Fibroblast of lung (primary cell): ENCODE measurements around the gene TTBK2. TPM values are rescaled to one million over a fixed set of nuclear protein-coding genes. Genes with fewer than 3 reads are reported as not detected.
A peak's percentile ranks its signal among the peaks of the same experiment; 100 is the strongest.

Source experiments
- DNase-seq, 2 donors: peaks; one replicate each; pipeline versions ENCODE4 v3.0.0 to v3.0.0-alpha.2; 2010; ENCODE audit warnings: low read depth in 2 of 2
- H2AFZ ChIP-seq: 2 replicates; pipeline ENCODE4 v1.5.1; 2012; ENCODE audit warnings: low read length, control low read depth, inconsistent platforms
- H3K27ac ChIP-seq: 2 replicates; pipeline ENCODE4 v1.5.1; 2011; ENCODE audit warnings: low read length, control low read depth; ENCODE audit not compliant: insufficient read depth
- H3K27me3 ChIP-seq: 2 replicates; pipeline ENCODE4 v1.5.1; 2011; ENCODE audit warnings: mild to moderate bottlenecking, low read length; ENCODE audit not compliant: control insufficient read depth, insufficient read depth
- H3K36me3 ChIP-seq: 2 replicates; pipeline ENCODE4 v1.5.1; 2011; ENCODE audit warnings: low read length; ENCODE audit not compliant: control insufficient read depth, insufficient read depth
- H3K4me1 ChIP-seq: 2 replicates; pipeline ENCODE4 v1.5.1; 2011; ENCODE audit warnings: low read length; ENCODE audit not compliant: control insufficient read depth, insufficient read depth; ENCODE audit errors: extremely low read depth
- H3K4me2 ChIP-seq: 2 replicates; pipeline ENCODE4 v1.5.1; 2011; ENCODE audit warnings: low read length, control low read depth; ENCODE audit not compliant: insufficient read depth; ENCODE audit errors: extremely low read depth
- H3K4me3 ChIP-seq, 4 experiments: fragments of 200-600 bp in 1 of 4; sonication (generic) in 1 of 4; replicated peaks in 1 of 4; 2 replicates each; pipeline ENCODE4 v1.5.1; 2011 to 2016; ENCODE audit warnings: low read length in 4 of 4, low read depth in 3 of 4, mild to moderate bottlenecking in 3 of 4, control low read depth in 2 of 4, inconsistent platforms in 1 of 4, mixed read lengths in 1 of 4; ENCODE audit not compliant: insufficient read depth in 1 of 4; ENCODE audit errors: control extremely low read depth in 1 of 4
- H3K79me2 ChIP-seq: 2 replicates; pipeline ENCODE4 v1.5.1; 2012; ENCODE audit warnings: mild to moderate bottlenecking, low read length, inconsistent platforms; ENCODE audit not compliant: control insufficient read depth, insufficient read depth
- H3K9ac ChIP-seq: 2 replicates; pipeline ENCODE4 v1.5.1; 2011; ENCODE audit warnings: mild to moderate bottlenecking, low read length, control low read depth; ENCODE audit not compliant: insufficient read depth
- H3K9me3 ChIP-seq: 2 replicates; pipeline ENCODE4 v1.5.1; 2012; ENCODE audit warnings: low read depth, low read length; ENCODE audit not compliant: control insufficient read depth, insufficient read depth
- H4K20me1 ChIP-seq: 2 replicates; pipeline ENCODE4 v1.5.1; 2011; ENCODE audit warnings: low read length; ENCODE audit not compliant: control insufficient read depth, insufficient read depth; ENCODE audit errors: extremely low read depth
- EZH2 ChIP-seq: IDR thresholded peaks from 2 replicates; pipeline ENCODE4 v1.5.1; 2012; ENCODE audit warnings: low read length, control low read depth, mild to moderate bottlenecking; ENCODE audit errors: missing control alignments
- polyA plus RNA-seq, 2 donors: library from polyadenylated mRNA; depleted of rRNA in 1 of 2; stranded (reverse) in 1 of 2; unstranded in 1 of 2; fragments of >200 nt; gene quantifications; 2 replicates each; pipeline ENCODE4 v1.2.1, GENCODE V29; 2011 to 2012; ENCODE audit warnings: missing spikeins in 1 of 2
- total RNA-seq: library from RNA; depleted of rRNA; stranded (reverse); fragments of >200 nt; gene quantifications from 2 replicates; pipeline ENCODE4 v1.2.1, GENCODE V29; 2014
- TF ChIP-seq, protein P1 (sequence below), 2 donors: IDR thresholded peaks in 1 of 2; conservative IDR thresholded peaks in 1 of 2; 1 replicate in 1 of 2; 2 replicates in 1 of 2; pipeline ENCODE4 v1.5.1; 2011 to 2012; ENCODE audit warnings: low read length in 2 of 2, control low read depth in 1 of 2, inconsistent platforms in 1 of 2, low read depth in 1 of 2, mild to moderate bottlenecking in 1 of 2

Gene TTBK2
- total and polyA plus RNA-seq, 2 donors (not counting 1 experiment from before 2014, with no cell fraction given) = 5.6 to 16.2 TPM

DNA sequence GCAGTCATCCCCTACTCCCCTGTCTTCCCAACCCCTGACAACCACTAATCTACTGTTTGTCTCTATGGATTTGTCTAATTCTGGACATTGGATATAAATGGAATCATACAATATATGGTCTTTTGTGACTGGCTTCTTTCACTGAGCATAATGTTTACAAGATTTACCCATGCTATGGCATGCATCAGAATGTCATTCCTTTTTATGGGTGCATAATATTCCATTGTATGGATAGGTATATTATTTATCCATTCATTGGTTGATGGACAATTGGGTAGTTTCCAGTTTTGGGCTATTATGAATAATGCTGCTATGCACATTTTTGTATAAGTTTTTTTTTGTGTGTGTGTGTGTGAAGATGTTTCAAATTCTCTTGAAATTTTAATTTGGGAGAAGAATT, 16.6 kb upstream of the TTBK2 start:
- H3K9me3 ChIP-seq = no peaks in the 10 kb centered on the region
- no peak overlapping the region for H3K27ac ChIP-seq
- H4K20me1 ChIP-seq = no peaks in the 10 kb centered on the region
- H3K4me1 ChIP-seq = no peaks in the 10 kb centered on the region
- no peak overlapping the region for H3K4me3 ChIP-seq
- H3K79me2 ChIP-seq = no peaks in the 10 kb centered on the region
- TF ChIP-seq EZH2 = no peak
- TF ChIP-seq, protein P1, sequence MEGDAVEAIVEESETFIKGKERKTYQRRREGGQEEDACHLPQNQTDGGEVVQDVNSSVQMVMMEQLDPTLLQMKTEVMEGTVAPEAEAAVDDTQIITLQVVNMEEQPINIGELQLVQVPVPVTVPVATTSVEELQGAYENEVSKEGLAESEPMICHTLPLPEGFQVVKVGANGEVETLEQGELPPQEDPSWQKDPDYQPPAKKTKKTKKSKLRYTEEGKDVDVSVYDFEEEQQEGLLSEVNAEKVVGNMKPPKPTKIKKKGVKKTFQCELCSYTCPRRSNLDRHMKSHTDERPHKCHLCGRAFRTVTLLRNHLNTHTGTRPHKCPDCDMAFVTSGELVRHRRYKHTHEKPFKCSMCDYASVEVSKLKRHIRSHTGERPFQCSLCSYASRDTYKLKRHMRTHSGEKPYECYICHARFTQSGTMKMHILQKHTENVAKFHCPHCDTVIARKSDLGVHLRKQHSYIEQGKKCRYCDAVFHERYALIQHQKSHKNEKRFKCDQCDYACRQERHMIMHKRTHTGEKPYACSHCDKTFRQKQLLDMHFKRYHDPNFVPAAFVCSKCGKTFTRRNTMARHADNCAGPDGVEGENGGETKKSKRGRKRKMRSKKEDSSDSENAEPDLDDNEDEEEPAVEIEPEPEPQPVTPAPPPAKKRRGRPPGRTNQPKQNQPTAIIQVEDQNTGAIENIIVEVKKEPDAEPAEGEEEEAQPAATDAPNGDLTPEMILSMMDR (conservative IDR thresholded peaks at IDR 0.05 in 1 of 2, IDR thresholded peaks at IDR 0.05 in 1 of 2; ENCODE audit: low read depth in 1 of 2, low read length in 2 of 2) = no peak
- DNase-seq = no peak
- H3K4me2 ChIP-seq = no peak overlapping the region
- no peak overlapping the region for H2AFZ ChIP-seq
- no peaks in the 10 kb centered on the region for H3K36me3 ChIP-seq
- no peak overlapping the region for H3K9ac ChIP-seq
- H3K27me3 ChIP-seq = no peaks in the 10 kb centered on the region

DNA sequence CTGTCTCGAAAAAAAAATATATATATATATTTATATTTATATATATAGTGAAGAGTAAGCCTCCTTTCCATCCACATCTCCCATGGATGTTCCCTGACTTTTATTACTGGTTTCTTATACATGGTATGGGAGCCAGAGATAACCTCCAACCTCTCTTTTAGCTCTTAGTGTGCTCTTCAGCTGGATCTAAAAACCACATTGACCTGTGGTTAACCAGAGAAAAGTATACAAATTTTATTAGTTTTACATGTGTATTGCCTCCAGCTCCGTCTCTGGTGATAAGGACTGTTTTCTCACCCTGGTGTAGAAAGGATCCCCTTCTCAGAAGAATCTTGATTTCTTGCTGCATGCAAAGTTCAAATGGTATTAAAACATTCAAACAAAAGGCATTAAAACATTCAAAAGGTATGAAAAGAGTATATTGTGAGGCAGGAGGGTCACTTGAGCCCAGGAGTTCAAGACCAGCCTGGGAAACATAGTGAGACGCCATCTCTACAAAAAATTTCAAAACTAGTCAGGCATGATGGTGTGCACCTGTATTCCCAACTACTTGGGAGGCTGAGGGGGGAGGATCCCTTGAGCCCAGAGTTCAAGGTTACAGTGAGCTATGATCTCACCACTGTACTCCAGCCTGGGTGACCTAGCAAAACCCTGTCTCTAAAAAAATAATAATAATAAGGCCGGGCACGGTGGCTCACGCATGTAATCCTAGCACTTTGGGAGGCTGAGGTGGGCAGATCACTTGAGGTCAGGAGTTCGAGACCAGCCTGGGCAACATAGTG, 13.5 kb upstream of the TTBK2 start:
- Histone ChIP-seq H3K4me3 (no peak overlapping the region), H3K27ac (no peak overlapping the region), H3K9me3 (no peaks in the 10 kb centered on the region), H3K79me2 (no peaks in the 10 kb centered on the region), H3K4me2 (no peak overlapping the region), H4K20me1 (no peaks in the 10 kb centered on the region), H3K9ac (no peak overlapping the region), H2AFZ (no peak overlapping the region), H3K27me3 (no peaks in the 10 kb centered on the region), H3K4me1 (no peaks in the 10 kb centered on the region), H3K36me3 (no peaks in the 10 kb centered on the region)
- peak in 1 of 2 donors; percentile 46 for DNase-seq
- TF ChIP-seq, protein P1 (conservative IDR thresholded peaks at IDR 0.05 in 1 of 2, IDR thresholded peaks at IDR 0.05 in 1 of 2; ENCODE audit: low read depth in 1 of 2, low read length in 2 of 2) = no peak
- no peak for TF ChIP-seq EZH2

DNA sequence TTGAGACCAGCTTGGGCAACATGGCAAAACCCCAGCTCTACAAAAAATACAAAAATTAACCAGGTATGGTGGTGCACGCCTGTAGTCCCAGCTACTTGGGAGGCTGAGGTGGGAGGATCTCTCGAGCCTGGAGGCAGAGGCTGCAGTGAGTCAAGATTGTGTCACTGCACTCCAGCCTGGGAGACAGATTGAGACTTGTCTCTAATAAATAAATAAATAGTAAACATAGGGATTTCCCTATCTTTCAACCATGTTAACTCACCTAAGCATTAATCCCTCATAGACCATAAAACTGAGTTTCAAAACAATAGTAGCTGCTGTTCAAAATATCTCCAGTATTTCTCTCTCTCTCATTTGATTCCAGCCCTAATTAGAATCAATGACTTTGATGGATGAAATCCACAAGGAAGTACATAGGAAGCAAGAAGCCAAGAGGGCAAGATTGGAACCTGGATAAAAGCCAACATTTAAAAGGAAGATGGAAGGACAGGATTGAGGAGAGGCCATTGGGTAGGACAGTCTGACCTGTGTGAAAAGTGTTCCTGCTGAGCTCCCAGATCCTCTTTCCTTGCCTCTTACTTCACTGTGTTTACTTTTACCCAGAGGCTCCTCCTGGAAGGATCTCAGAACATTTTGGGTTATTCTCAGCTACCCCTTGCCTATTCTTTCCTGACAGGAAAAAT, 12.4 kb upstream of the TTBK2 start:
- Histone ChIP-seq H3K27ac (no peak overlapping the region), H3K36me3 (no peaks in the 10 kb centered on the region), H3K9ac (no peak overlapping the region), H4K20me1 (no peaks in the 10 kb centered on the region), H3K79me2 (no peaks in the 10 kb centered on the region), H3K9me3 (no peaks in the 10 kb centered on the region), H3K27me3 (no peaks in the 10 kb centered on the region), H3K4me1 (no peaks in the 10 kb centered on the region), H2AFZ (no peak overlapping the region), H3K4me3 (no peak overlapping the region), H3K4me2 (no peak overlapping the region)
- TF ChIP-seq, protein P1 (conservative IDR thresholded peaks at IDR 0.05 in 1 of 2, IDR thresholded peaks at IDR 0.05 in 1 of 2; ENCODE audit: low read depth in 1 of 2, low read length in 2 of 2) = no peak
- no peak for TF ChIP-seq EZH2
- no peak for DNase-seq
